Brain microvascular endothelial cell (primary cell): ENCODE data around the gene RAB3GAP2.
A peak's percentile ranks its signal among the peaks of the same experiment; 100 is the strongest.

Source experiments
- DNase-seq: peaks from one replicate; pipeline ENCODE4 v3.0.0-alpha.2; 2020
- H3K27ac ChIP-seq: fragments of 250-450 bp; sonication (Bioruptor Pico); 2 replicates; pipeline ENCODE4 v1.5.1; 2020; ENCODE audit warnings: mild to moderate bottlenecking, moderate library complexity
- H3K27me3 ChIP-seq: fragments of 250-450 bp; sonication (Bioruptor Pico); replicated peaks from 2 replicates; pipeline ENCODE4 v1.5.1; 2020; ENCODE audit warnings: mild to moderate bottlenecking
- H3K36me3 ChIP-seq: fragments of 250-450 bp; sonication (Bioruptor Pico); replicated peaks from 2 replicates; pipeline ENCODE4 v1.5.1; 2020; ENCODE audit warnings: mild to moderate bottlenecking
- H3K4me3 ChIP-seq: 2 replicates; pipeline ENCODE4 v1.5.1; 2011; ENCODE audit warnings: low read depth, mild to moderate bottlenecking, control low read depth, low read length, moderate library complexity
- CTCF ChIP-seq: IDR thresholded peaks from 2 replicates; pipeline ENCODE4 v1.5.1; 2011; ENCODE audit warnings: low read depth, mild to moderate bottlenecking, moderate library complexity, low read length, control low read depth, inconsistent platforms; ENCODE audit errors: missing control alignments
- in situ Hi-C: cut with HindIII; loops from 2 replicates; pipeline ENCODE4 v1.10.0; 2017; ENCODE audit warnings: low sequenced_read_pairs, low pct_ligation_motif_present

Gene RAB3GAP2

GRCh38 chr1:220296981-220297380 is 24.7 kb upstream of the RAB3GAP2 start:
- no peak overlapping the region for H3K4me3 ChIP-seq
- in situ Hi-C loops: no loop called here
- no peak for DNase-seq
- H3K27me3 ChIP-seq: no peaks in the 10 kb centered on the region
- no peak for TF ChIP-seq CTCF
- no peaks in the 10 kb centered on the region for H3K36me3 ChIP-seq
- H3K27ac ChIP-seq: no peak overlapping the region

GRCh38 chr1:220294846-220295301 is 22.6 kb upstream of the RAB3GAP2 start:
- in situ Hi-C loops: no loop called here
- Histone ChIP-seq H3K27me3 (no peaks in the 10 kb centered on the region), H3K36me3 (no peaks in the 10 kb centered on the region), H3K4me3 (no peak overlapping the region), H3K27ac (peak overlapping the region; percentile 1)
- TF ChIP-seq CTCF: no peak
- DNase-seq: peak; percentile 59

GRCh38 chr1:220291580-220291979 is 19.3 kb upstream of the RAB3GAP2 start:
- TF ChIP-seq CTCF: no peak
- in situ Hi-C loops: no loop called here
- Histone ChIP-seq H3K27ac (no peak overlapping the region), H3K36me3 (no peaks in the 10 kb centered on the region), H3K27me3 (no peaks in the 10 kb centered on the region), H3K4me3 (no peak overlapping the region)
- no peak for DNase-seq

- in situ Hi-C loops: no loop called here
- Histone ChIP-seq H3K27me3 (no peaks in the 10 kb centered on the region), H3K36me3 (no peaks in the 10 kb centered on the region), H3K4me3 (no peak overlapping the region), H3K27ac (no peak overlapping the region)
- DNase-seq: no peak
- no peak for TF ChIP-seq CTCF
Observed at GRCh38 chr1:220290140-220290761, 18.0 kb upstream of the RAB3GAP2 start.

GRCh38 chr1:220287129-220287528 is 14.9 kb upstream of the RAB3GAP2 start:
- TF ChIP-seq CTCF: no peak
- Histone ChIP-seq H3K4me3 (no peak overlapping the region), H3K36me3 (no peaks in the 10 kb centered on the region), H3K27me3 (no peaks in the 10 kb centered on the region), H3K27ac (no peak overlapping the region)
- in situ Hi-C loops: no loop called here
- no peak for DNase-seq

- in situ Hi-C loops: no loop called here
- Histone ChIP-seq H3K36me3 (no peaks in the 10 kb centered on the region), H3K4me3 (no peak overlapping the region), H3K27ac (no peak overlapping the region), H3K27me3 (peaks cover 2% of the 10 kb centered on the region)
- no peak for DNase-seq
- TF ChIP-seq CTCF: no peak
Observed at GRCh38 chr1:220283625-220284024, 11.4 kb upstream of the RAB3GAP2 start.
